ENCODE data around the gene GAMT. TPM values are rescaled to one million over a fixed set of nuclear protein-coding genes. Genes with fewer than 3 reads are reported as not detected.

Gene GAMT
- total RNA-seq, 1 donor from 2014 or later = 33.9 TPM

- intact Hi-C loops (cut with micrococcal nuclease) = no loop called here
- H3K27me3 Mint-ChIP-seq (ENCODE audit: low read depth) = no peaks in the 10 kb centered on the region
- H3K9me3 Mint-ChIP-seq = no peaks in the 10 kb centered on the region
- H3K4me3 Mint-ChIP-seq (ENCODE audit: low read depth) = no peak overlapping the region
- H3K4me1 Mint-ChIP-seq (ENCODE audit: low read depth) = peaks cover 7% of the 10 kb centered on the region
- DNase-seq (ENCODE audit: low spot score) = no peak
- H3K27ac Mint-ChIP-seq = no peak overlapping the region
- H3K36me3 Mint-ChIP-seq (ENCODE audit: low read depth) = peaks cover 33% of the 10 kb centered on the region
Measured at GRCh38 chr19:1387684-1388636, 13.4 kb downstream of the GAMT start.

GRCh38 chr19:1386945-1387683 is 14.2 kb downstream of the GAMT start:
- peaks cover 10% of the 10 kb centered on the region for H3K4me1 Mint-ChIP-seq (ENCODE audit: low read depth)
- peaks cover 29% of the 10 kb centered on the region for H3K36me3 Mint-ChIP-seq (ENCODE audit: low read depth)
- H3K27me3 Mint-ChIP-seq (ENCODE audit: low read depth) = no peaks in the 10 kb centered on the region
- no peaks in the 10 kb centered on the region for H3K9me3 Mint-ChIP-seq
- H3K27ac Mint-ChIP-seq = no peak overlapping the region
- intact Hi-C loops (cut with micrococcal nuclease) = no loop called here
- no peak overlapping the region for H3K4me3 Mint-ChIP-seq (ENCODE audit: low read depth)
- DNase-seq (ENCODE audit: low spot score) = no peak

GRCh38 chr19:1385816-1386215 is 15.5 kb downstream of the GAMT start:
- H3K9me3 Mint-ChIP-seq = no peaks in the 10 kb centered on the region

GRCh38 chr19:1384478-1385110 is 16.7 kb downstream of the GAMT start:
- Mint-ChIP-seq H3K4me3 (ENCODE audit: low read depth) (peak overlapping the region; percentile 87), H3K27ac (peak overlapping the region; percentile 69), H3K27me3 (ENCODE audit: low read depth) (no peaks in the 10 kb centered on the region), H3K4me1 (ENCODE audit: low read depth) (peaks cover 10% of the 10 kb centered on the region), H3K9me3 (no peaks in the 10 kb centered on the region), H3K36me3 (ENCODE audit: low read depth) (peaks cover 14% of the 10 kb centered on the region)
- no peak for DNase-seq (ENCODE audit: low spot score)
- intact Hi-C loops (cut with micrococcal nuclease) = loop anchor here (5.0 kb wide), 1 partner anchor 107 kb away; the partner anchor contains the start of gene FAM174C

More at GRCh38 chr19:1385816-1386215, 15.5 kb downstream of the GAMT start:
- no peak for DNase-seq (ENCODE audit: low spot score)
- Mint-ChIP-seq H3K4me3 (ENCODE audit: low read depth) (no peak overlapping the region), H3K4me1 (ENCODE audit: low read depth) (peaks cover 10% of the 10 kb centered on the region), H3K27me3 (ENCODE audit: low read depth) (no peaks in the 10 kb centered on the region), H3K27ac (no peak overlapping the region), H3K36me3 (ENCODE audit: low read depth) (peaks cover 22% of the 10 kb centered on the region)
- intact Hi-C loops (cut with micrococcal nuclease) = no loop called here

GRCh38 chr19:1384085-1384462 is 17.3 kb downstream of the GAMT start:
- H3K9me3 Mint-ChIP-seq = no peaks in the 10 kb centered on the region
- intact Hi-C loops (cut with micrococcal nuclease) = loop anchor here (5.0 kb wide), 1 partner anchor 107 kb away; the partner anchor contains the start of gene FAM174C
- peak overlapping the region; percentile 87 for H3K4me3 Mint-ChIP-seq (ENCODE audit: low read depth)
- H3K4me1 Mint-ChIP-seq (ENCODE audit: low read depth) = peaks cover 10% of the 10 kb centered on the region
- H3K36me3 Mint-ChIP-seq (ENCODE audit: low read depth) = peaks cover 9% of the 10 kb centered on the region
- DNase-seq (ENCODE audit: low spot score) = no peak
- peak overlapping the region; percentile 69 for H3K27ac Mint-ChIP-seq
- no peaks in the 10 kb centered on the region for H3K27me3 Mint-ChIP-seq (ENCODE audit: low read depth)

- Mint-ChIP-seq H3K4me1 (ENCODE audit: low read depth) (peaks cover 10% of the 10 kb centered on the region), H3K27ac (peak within 1 kb of the TSS; percentile 91), H3K4me3 (ENCODE audit: low read depth) (peak within 1 kb of the TSS; percentile 87), H3K36me3 (ENCODE audit: low read depth) (peaks cover 3% of the 10 kb centered on the region), H3K9me3 (no peaks in the 10 kb centered on the region), H3K27me3 (ENCODE audit: low read depth) (no peaks in the 10 kb centered on the region)
- peak; percentile 89 for DNase-seq (ENCODE audit: low spot score)
- intact Hi-C loops (cut with micrococcal nuclease) = loop anchor here (1.0 to 5.0 kb wide), 3 partner anchors 24 to 106 kb away; partner anchors contain the start of genes DAZAP1 and FAM174C
Measured at GRCh38 chr19:1383312-1384084, 17.8 kb downstream of the GAMT start, which contains the start of gene NDUFS7. TSS of gene NDUFS7 (plus strand) at chr19:1383907. CDS start at chr19:1383927, 20 bp downstream.

- Mint-ChIP-seq H3K4me1 (ENCODE audit: low read depth) (peaks cover 10% of the 10 kb centered on the region), H3K27ac (peak overlapping the region; percentile 91), H3K4me3 (ENCODE audit: low read depth) (peak overlapping the region; percentile 87), H3K9me3 (no peaks in the 10 kb centered on the region), H3K36me3 (ENCODE audit: low read depth) (no peaks in the 10 kb centered on the region), H3K27me3 (ENCODE audit: low read depth) (no peaks in the 10 kb centered on the region)
- no peak for DNase-seq (ENCODE audit: low spot score)
- intact Hi-C loops (cut with micrococcal nuclease) = loop anchor here (1.0 to 5.0 kb wide), 3 partner anchors 24 to 106 kb away; partner anchors contain the start of genes DAZAP1 and FAM174C
Measured at GRCh38 chr19:1383017-1383311, 18.4 kb downstream of the GAMT start.

GRCh38 chr19:1382250-1382649 is 19.1 kb downstream of the GAMT start:
- Mint-ChIP-seq H3K4me1 (ENCODE audit: low read depth) (peaks cover 10% of the 10 kb centered on the region), H3K27me3 (ENCODE audit: low read depth) (no peaks in the 10 kb centered on the region), H3K36me3 (ENCODE audit: low read depth) (no peaks in the 10 kb centered on the region), H3K4me3 (ENCODE audit: low read depth) (no peak overlapping the region), H3K9me3 (no peaks in the 10 kb centered on the region), H3K27ac (no peak overlapping the region)
- no peak for DNase-seq (ENCODE audit: low spot score)
- intact Hi-C loops (cut with micrococcal nuclease) = loop anchor here (5.0 kb wide), 1 partner anchor 105 kb away; the partner anchor contains the start of gene FAM174C

GRCh38 chr19:1379961-1380489 is 21.3 kb downstream of the GAMT start:
- H3K9me3 Mint-ChIP-seq = no peaks in the 10 kb centered on the region
- peaks cover 3% of the 10 kb centered on the region for H3K36me3 Mint-ChIP-seq (ENCODE audit: low read depth)
- intact Hi-C loops (cut with micrococcal nuclease) = loop anchor here (5.0 kb wide), 1 partner anchor 103 kb away; the partner anchor contains the start of gene FAM174C
- H3K27me3 Mint-ChIP-seq (ENCODE audit: low read depth) = no peaks in the 10 kb centered on the region
- no peak for DNase-seq (ENCODE audit: low spot score)
- H3K4me3 Mint-ChIP-seq (ENCODE audit: low read depth) = no peak overlapping the region
- peaks cover 8% of the 10 kb centered on the region for H3K4me1 Mint-ChIP-seq (ENCODE audit: low read depth)
- H3K27ac Mint-ChIP-seq = no peak overlapping the region

- H3K4me3 Mint-ChIP-seq (ENCODE audit: low read depth) = no peak overlapping the region
- peaks cover 5% of the 10 kb centered on the region for H3K4me1 Mint-ChIP-seq (ENCODE audit: low read depth)
- no peak overlapping the region for H3K27ac Mint-ChIP-seq
- no peaks in the 10 kb centered on the region for H3K27me3 Mint-ChIP-seq (ENCODE audit: low read depth)
- H3K36me3 Mint-ChIP-seq (ENCODE audit: low read depth) = peaks cover 6% of the 10 kb centered on the region
- no peak for DNase-seq (ENCODE audit: low spot score)
- H3K9me3 Mint-ChIP-seq = no peaks in the 10 kb centered on the region
- intact Hi-C loops (cut with micrococcal nuclease) = no loop called here
Measured at GRCh38 chr19:1379126-1379905, 22.0 kb downstream of the GAMT start.

All from activated T-helper 2 cell treated with anti-CD3 and anti-CD28 coated beads, Interferon-gamma antibody, Interleukin-2, Interleukin-4, amounts not matched to agents 10 μg/mL and 5 μg/mL and 100 μg/mL, durations not matched to agents 14 hours and 24 hours and 36 hours (primary cell).